HepG2 (cell line): Measurements from ENCODE around the gene GNAZ. TPM values are rescaled to one million over a fixed set of nuclear protein-coding genes. Genes with fewer than 3 reads are reported as not detected.
A peak's percentile ranks its signal among the peaks of the same experiment; 100 is the strongest.

Source experiments
- ATAC-seq: fragments of 200-7000 bp; cut with Tn5 transposase; 3 replicates; pipeline ENCODE4 v1.9.1; 2020; ENCODE audit warnings: mild to moderate bottlenecking, moderate library complexity
- BruUV-seq: library from RNA; stranded (reverse); fragments of 400-500 nt; replicated peaks from 2 replicates; lab custom pipeline; 2021; lab: Mats Ljungman, UMichigan
- CTCF ChIA-PET: fragments of 300-600 bp; formaldehyde crosslinking; extraction: SDS; loops from one replicate; lab custom pipeline; 2021; ENCODE audit warnings: low total read pairs, inconsistent platforms, low intra/inter-chr PET ratio; lab: Yijun Ruan, JAX
- POLR2A ChIA-PET: fragments of 350-600 bp; sonication (Branson Sonifier 250); formaldehyde crosslinking; loops from one replicate; lab custom pipeline; 2020; ENCODE audit warnings: antibody characterized with exemption, inconsistent platforms; lab: Yijun Ruan, JAX
- DNase-seq: peaks from one replicate; pipeline ENCODE4 v3.0.0-alpha.2; 2015; ENCODE audit warnings: low spot score
- FAIRE-seq: peaks from 3 replicates; lab custom pipeline; 2011; peaks lifted over from hg19 to GRCh38; lab: Jason Lieb, UNC
- H2AFZ ChIP-seq: one replicate; pipeline ENCODE4 v1.6.1; 2011; ENCODE audit warnings: low read length, inconsistent platforms
- H3K27ac ChIP-seq: fragments of 300-600 bp; 3 replicates; pipeline ENCODE4 v1.8.0; 2011; ENCODE audit warnings: mixed run types, mild to moderate bottlenecking, mixed read lengths, low read length, inconsistent platforms; ENCODE audit not compliant: insufficient read depth; ENCODE audit errors: extremely low read length
- H3K27me3 ChIP-seq, 2 experiments: fragments of 200-600 bp in 1 of 2; 2 replicates in 1 of 2; 3 replicates in 1 of 2; pipeline versions ENCODE4 v1.6.0 to v1.8.0; 2011; ENCODE audit warnings: low read length in 2 of 2, mild to moderate bottlenecking in 2 of 2, moderate library complexity in 2 of 2, inconsistent platforms in 1 of 2; ENCODE audit not compliant: insufficient read depth in 2 of 2, control insufficient read depth in 1 of 2
- H3K36me3 ChIP-seq, 2 experiments: fragments of 200-600 bp in 1 of 2; replicated peaks in 1 of 2; 2 replicates in 1 of 2; 3 replicates in 1 of 2; pipeline versions ENCODE4 v1.5.1 to v1.8.0; 2011; ENCODE audit warnings: low read length in 2 of 2, inconsistent platforms in 1 of 2; ENCODE audit not compliant: insufficient read depth in 2 of 2, control insufficient read depth in 1 of 2
- H3K4me1 ChIP-seq: 2 replicates; pipeline ENCODE4 v1.5.1; 2012; ENCODE audit warnings: low read length, inconsistent platforms; ENCODE audit not compliant: insufficient read depth
- H3K4me2 ChIP-seq: 2 replicates; pipeline ENCODE4 v1.6.0; 2011; ENCODE audit warnings: low read depth, low read length, inconsistent platforms
- H3K4me3 ChIP-seq, 3 experiments: fragments of 200-600 bp in 1 of 3; sonication (generic), shearing (Covaris generic) in 1 of 3; replicated peaks in 1 of 3; 2 replicates each; pipeline ENCODE4 v1.5.1; 2011 to 2016; ENCODE audit warnings: low read length in 3 of 3, inconsistent platforms in 2 of 3, low read depth in 2 of 3, mild to moderate bottlenecking in 2 of 3, control low read depth in 1 of 3, mixed read lengths in 1 of 3; ENCODE audit not compliant: insufficient read depth in 1 of 3
- H3K79me2 ChIP-seq: one replicate; pipeline ENCODE4 v1.6.1; 2011; ENCODE audit warnings: low read length, inconsistent platforms; ENCODE audit not compliant: insufficient read depth
- H3K9ac ChIP-seq: 2 replicates; pipeline ENCODE4 v1.6.0; 2011; ENCODE audit warnings: mild to moderate bottlenecking, low read depth, low read length, inconsistent platforms; ENCODE audit not compliant: insufficient read depth
- H3K9me3 ChIP-seq: 2 replicates; pipeline ENCODE4 v1.5.1; 2012; ENCODE audit warnings: mild to moderate bottlenecking, low read length
- H4K20me1 ChIP-seq: 2 replicates; pipeline ENCODE4 v1.6.0; 2011; ENCODE audit warnings: inconsistent platforms, mild to moderate bottlenecking, low read length, moderate library complexity; ENCODE audit not compliant: insufficient read depth
- FOSL2 ChIP-seq: sonication (generic); formaldehyde crosslinking; IDR thresholded peaks from 2 replicates; pipeline ENCODE4 v1.4.0; 2020; ENCODE audit warnings: missing genetic modification reagents
- HES4 ChIP-seq: sonication (generic); formaldehyde crosslinking; IDR thresholded peaks from 2 replicates; pipeline ENCODE4 v1.9.0; 2021; ENCODE audit warnings: mild to moderate bottlenecking, missing genetic modification reagents, borderline replicate concordance
- MED1 ChIP-seq: sonication (generic); formaldehyde crosslinking; IDR thresholded peaks from 2 replicates; pipeline ENCODE4 v1.4.0; 2020; ENCODE audit warnings: missing genetic modification reagents
- RXRA ChIP-seq: sonication (generic); formaldehyde crosslinking; IDR thresholded peaks from 2 replicates; pipeline ENCODE4 v1.5.1; 2020; ENCODE audit warnings: missing genetic modification reagents
- ZFY ChIP-seq: sonication (generic); formaldehyde crosslinking; IDR thresholded peaks from 2 replicates; pipeline ENCODE4 v1.4.0; 2020; ENCODE audit warnings: missing genetic modification reagents
- ZMYM3 ChIP-seq: sonication (generic); formaldehyde crosslinking; IDR thresholded peaks from 2 replicates; pipeline ENCODE4 v1.5.1; 2020; ENCODE audit warnings: mild to moderate bottlenecking, missing genetic modification reagents
- ZNF101 ChIP-seq: sonication (generic); formaldehyde crosslinking; IDR thresholded peaks from 2 replicates; pipeline ENCODE4 v1.4.0; 2020; ENCODE audit warnings: mild to moderate bottlenecking, low read depth, missing genetic modification reagents, borderline replicate concordance
- ZNF354B ChIP-seq: sonication (generic); formaldehyde crosslinking; IDR thresholded peaks from 2 replicates; pipeline ENCODE4 v1.8.0; 2022; ENCODE audit warnings: mild to moderate bottlenecking, missing genetic modification reagents
- ZNF558 ChIP-seq: sonication (generic); formaldehyde crosslinking; IDR thresholded peaks from 2 replicates; pipeline ENCODE4 v1.9.0; 2022; ENCODE audit warnings: mild to moderate bottlenecking, missing genetic modification reagents, borderline replicate concordance
- WGBS: methylation state at CpG from one replicate; pipeline ENCODE4 v1.1.6; 2017; ENCODE audit warnings: low lambda C conversion rate; 5-methylcytosine and 5-hydroxymethylcytosine counted together
- in situ Hi-C: cut with HindIII; loops from 2 replicates; pipeline ENCODE4 v1.10.0; 2017; ENCODE audit warnings: low pct_unique_long_range_greater_than_20kb; ENCODE audit not compliant: extremely low pct_ligation_motif_present
- intact Hi-C: fragments of 100-400 bp; cut with micrococcal nuclease; formaldehyde crosslinking; loops from one replicate; pipeline ENCODE4 v1.10.0; 2022; ENCODE audit not compliant: unreplicated experiment
- polyA plus RNA-seq, 8 experiments: library from polyadenylated mRNA; depleted of rRNA in 3 of 8; stranded (reverse) in 7 of 8; unstranded in 1 of 8; fragments of >200 nt; fragmentation: Illumina TruSeq in 4 of 8; extraction: Trizol in 4 of 8; gene quantifications; 2 replicates each; pipeline versions ENCODE4 v1.2.1 to v1.2.3, GENCODE V29; 2011 to 2016; ENCODE audit warnings: low read depth in 4 of 8, missing spikeins in 1 of 8, mixed read lengths in 1 of 8; ENCODE audit not compliant: insufficient read depth in 1 of 8
- total RNA-seq, 5 experiments: library from RNA; depleted of rRNA; stranded (reverse); fragments of >200 nt; fragmentation: Illumina TruSeq; extraction: Trizol; gene quantifications; 2 replicates each; pipeline ENCODE4 v1.2.3, GENCODE V29; 2016; ENCODE audit warnings: low read depth in 1 of 5

The GNAZ gene
- total and polyA plus RNA-seq, 2 of the 13 experiments (the other 11 are each of a cell fraction or from before 2014, with no cell fraction given), result 11.4 to 22.3 TPM

- Histone ChIP-seq H3K4me2 (peak overlapping the region; percentile 41), H3K27ac (peak overlapping the region; percentile 56), H4K20me1 (no peaks in the 10 kb centered on the region)
- in situ Hi-C loops (loop anchor here (25.0 kb wide), 1 partner anchor 408 kb away; no protein-coding TSS in a partner anchor), intact Hi-C loops (no loop called here)
- WGBS, result 43% methylated on average over 7 of the region's 7 CpGs
- 0 out of 2 replicates have a peak, but pooled peaks have one; percentile 10 for TF ChIP-seq MED1 (CRISPR knock-in tag)
- no peak for TF ChIP-seq ZNF101 (CRISPR knock-in tag)
- 0 out of 2 replicates have a peak, but pooled peaks have one; percentile 4 for TF ChIP-seq ZFY (CRISPR knock-in tag)
- 0 out of 2 replicates have a peak, but pooled peaks have one; percentile 16 for TF ChIP-seq FOSL2 (CRISPR knock-in tag)
- no peak for TF ChIP-seq ZMYM3 (CRISPR knock-in tag)
- no peak for TF ChIP-seq ZNF354B (CRISPR knock-in tag)
- TF ChIP-seq ZNF558, result no peak
- peak; percentile 8; the same call in 1 of the 2 replicates for TF ChIP-seq RXRA (CRISPR knock-in tag)
- no peak for TF ChIP-seq HES4
- TF ChIP-seq, all 625 proteins: peak for 4
- H3K79me2 ChIP-seq, result no peaks in the 10 kb centered on the region
- no peaks in the 10 kb centered on the region; a peak in 1 of 5 replicates for H3K27me3 ChIP-seq
- DNase-seq, result no peak
- peak overlapping the region in 1 of 3 experiments; percentile 7; a peak in 1 of 6 replicates for H3K4me3 ChIP-seq
- no peaks in the 10 kb centered on the region for H3K36me3 ChIP-seq
- H3K9me3 ChIP-seq, result no peaks in the 10 kb centered on the region
- H2AFZ ChIP-seq, result no peak overlapping the region
- H3K4me1 ChIP-seq, result peaks cover 99% of the 10 kb centered on the region
- POLR2A ChIA-PET, result interaction anchor here (0.7 to 2.1 kb wide), 5 partner anchors 9 to 84 kb away, joined by 4 to 9 read pairs (median 5); partner anchors contain the start of genes GNAZ, RAB36 and RSPH14
- CTCF ChIA-PET, result no interaction called here
- ATAC-seq, result no peak
- FAIRE-seq, result no peak
- 0 out of 2 replicates have a peak overlapping the region, but pooled peaks have one; percentile 13 for H3K9ac ChIP-seq
- no TSS peak for BruUV-seq
These were observed 83.7 kb downstream of the GNAZ start for GRCh38 chr22:23153994-23154393.
